ENCODE data around the gene CISTR. TPM values are rescaled to one million over a fixed set of nuclear protein-coding genes. Genes with fewer than 3 reads are reported as not detected.
"Not testable (repeated sequence)": the region's sequence is repeated elsewhere in the genome, so short reads cannot be mapped to it uniquely, and the experiment has no call there.

The CISTR gene
- polyA plus RNA-seq, 5 donors = not detected

GRCh38 chr12:53764615-53765014, 12.8 kb upstream of the CISTR start:
- DNase-seq = no peak

GRCh38 chr12:53762793-53763192, 11.0 kb upstream of the CISTR start:
- DNase-seq = not testable (repeated sequence)

GRCh38 chr12:53761306-53761705, 9.5 kb upstream of the CISTR start:
- no peak for DNase-seq

DNA sequence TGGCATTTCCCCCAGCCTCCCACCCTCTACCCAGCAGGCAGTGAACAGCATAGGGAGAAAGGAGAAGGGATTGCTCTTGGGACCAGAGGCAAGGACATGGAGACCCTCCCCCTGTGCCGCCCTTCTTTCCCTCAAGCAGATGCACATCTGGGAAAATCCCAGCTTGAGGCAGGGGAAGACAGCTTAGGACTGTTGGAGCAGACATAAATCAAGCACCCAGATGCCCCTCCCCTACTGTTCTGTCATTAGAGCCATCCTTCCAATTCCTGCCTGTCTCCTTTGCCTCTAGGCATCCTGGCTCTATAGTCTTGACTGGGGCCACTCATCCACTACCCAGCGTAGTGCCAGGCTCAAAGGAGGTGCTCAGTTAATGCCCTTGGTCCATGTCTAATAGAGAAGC, 7.5 kb upstream of the CISTR start:
- no peak for DNase-seq

DNA sequence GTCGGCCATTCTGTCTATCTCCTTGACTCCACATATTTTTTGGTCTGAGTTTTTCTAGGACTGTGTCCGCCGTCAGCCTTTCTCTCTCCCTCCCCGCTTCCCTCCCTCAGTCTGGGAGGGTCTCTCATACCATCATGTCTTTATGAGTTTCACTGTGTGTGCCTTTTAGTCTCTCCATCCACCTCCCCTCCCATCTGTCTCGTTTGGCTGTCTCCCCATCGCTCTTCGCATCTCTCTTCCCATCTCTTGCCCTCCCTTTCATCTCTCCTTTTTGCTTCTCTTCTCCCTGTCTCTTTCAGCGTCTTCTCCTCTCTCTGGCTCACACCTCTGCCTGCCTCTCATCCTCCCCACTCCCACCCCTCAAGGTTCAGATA, 6.9 kb upstream of the CISTR start:
- no peak for DNase-seq

DNA sequence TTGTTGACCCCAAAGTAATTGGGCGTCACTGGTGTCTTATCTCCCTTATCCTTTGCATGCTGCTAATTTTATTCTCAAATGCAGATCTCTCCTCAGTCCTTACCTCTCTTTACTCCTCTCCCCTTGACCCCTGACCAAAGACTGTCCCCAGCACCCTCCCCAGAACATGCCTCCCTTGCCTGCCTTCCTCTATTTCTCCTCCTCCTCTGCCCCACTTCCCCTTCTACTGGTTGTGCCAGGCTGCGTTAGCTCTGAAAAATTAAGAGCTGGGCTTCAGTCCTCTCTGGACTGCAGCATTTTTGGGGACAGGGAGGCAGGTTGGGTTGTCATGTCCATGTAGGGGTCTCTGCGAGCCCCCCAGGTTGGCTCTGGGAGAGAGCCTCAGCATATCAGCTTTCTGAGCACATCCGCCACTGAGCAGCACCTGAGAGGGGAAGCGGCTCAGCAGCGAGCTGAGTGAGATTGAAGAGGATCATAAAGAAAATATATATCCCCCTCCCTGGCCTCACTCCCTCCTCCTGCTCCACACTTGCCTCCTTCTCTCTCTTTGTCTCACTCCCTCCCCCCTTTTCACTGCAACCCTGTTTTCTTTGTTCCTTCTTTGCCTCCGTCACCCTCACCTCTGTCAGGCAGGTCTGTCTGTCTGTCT, 6.4 kb upstream of the CISTR start:
- no peak for DNase-seq

GRCh38 chr12:53757101-53757770, 5.5 kb upstream of the CISTR start:
- peak in 1 of 2 donors; percentile 65 for DNase-seq

GRCh38 chr12:53756300-53757100, 4.7 kb upstream of the CISTR start:
- no peak for DNase-seq

- no peak for DNase-seq
These were observed 4.1 kb upstream of the CISTR start for GRCh38 chr12:53755893-53756292.

GRCh38 chr12:53755451-53755891, 3.7 kb upstream of the CISTR start:
- no peak for DNase-seq

DNA sequence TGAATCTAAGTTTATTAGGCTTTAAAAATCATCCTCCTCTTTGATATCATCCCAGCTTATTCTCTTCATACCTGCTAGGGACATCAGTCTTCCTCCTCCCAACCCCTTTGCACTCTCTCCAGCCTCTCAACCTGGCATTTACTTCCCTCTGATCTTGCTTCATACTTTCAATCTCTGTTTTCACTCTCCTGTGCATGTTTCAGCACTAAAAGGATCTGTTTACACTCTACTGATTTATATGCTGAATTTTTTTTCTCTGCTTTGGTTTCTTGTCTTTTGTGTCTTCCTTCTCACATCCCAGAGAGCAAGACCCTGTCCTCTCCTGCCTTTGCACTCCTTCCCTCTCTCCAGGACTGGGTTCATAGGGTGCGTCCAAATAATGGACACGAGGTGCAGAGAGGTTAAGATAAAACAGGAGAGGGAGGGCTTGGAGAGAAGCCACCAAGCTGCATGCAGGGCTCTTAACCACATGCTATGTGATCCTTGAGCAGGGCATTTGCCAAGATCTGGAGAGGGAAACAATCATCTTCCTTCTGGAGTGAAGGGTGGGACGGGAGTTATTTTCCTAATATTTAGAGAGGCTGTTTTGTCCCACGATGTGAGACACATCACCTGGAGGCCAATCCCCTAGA, 3.0 kb upstream of the CISTR start:
- peak in 1 of 2 donors; percentile 32 for DNase-seq

DNA sequence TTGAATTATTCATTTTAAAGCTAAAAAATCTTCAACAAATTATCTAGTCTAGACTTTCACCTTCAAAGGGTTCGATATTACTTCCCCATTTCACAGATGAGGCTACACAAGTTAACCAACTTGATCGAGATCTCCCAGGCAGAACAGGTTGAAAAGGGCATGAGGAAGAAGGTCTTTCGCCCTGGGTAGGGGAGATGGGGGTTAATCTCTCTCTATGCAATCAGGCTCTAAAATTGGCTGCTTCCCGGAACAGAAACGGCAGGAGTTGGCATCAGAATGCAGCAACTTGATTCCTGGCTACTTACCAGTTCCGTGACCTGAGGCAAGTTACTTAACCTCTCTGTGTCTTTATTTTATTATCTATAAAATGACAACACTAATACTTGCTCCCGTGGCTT, 2.4 kb upstream of the CISTR start:
- no peak for DNase-seq

DNA sequence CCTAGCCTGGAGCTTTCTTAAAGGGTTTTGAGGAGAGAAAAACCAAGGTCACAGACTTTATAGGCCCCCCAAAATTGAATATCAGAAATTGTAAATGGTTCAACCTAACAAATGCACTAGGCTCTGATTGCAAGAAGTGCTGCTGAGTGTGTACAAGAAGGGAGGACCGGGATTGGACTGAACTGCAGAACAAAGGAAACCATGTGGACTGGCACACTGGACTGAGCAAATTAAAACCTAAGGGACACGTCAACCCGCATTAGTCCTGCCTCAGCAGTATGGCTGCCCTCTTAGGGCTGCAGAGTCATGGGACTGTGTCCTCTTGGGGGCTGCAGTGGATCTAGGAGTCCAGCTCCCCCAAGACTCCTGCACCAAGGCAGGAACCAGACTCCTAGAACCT, 842 bp upstream of the CISTR start:
- DNase-seq = no peak

DNA sequence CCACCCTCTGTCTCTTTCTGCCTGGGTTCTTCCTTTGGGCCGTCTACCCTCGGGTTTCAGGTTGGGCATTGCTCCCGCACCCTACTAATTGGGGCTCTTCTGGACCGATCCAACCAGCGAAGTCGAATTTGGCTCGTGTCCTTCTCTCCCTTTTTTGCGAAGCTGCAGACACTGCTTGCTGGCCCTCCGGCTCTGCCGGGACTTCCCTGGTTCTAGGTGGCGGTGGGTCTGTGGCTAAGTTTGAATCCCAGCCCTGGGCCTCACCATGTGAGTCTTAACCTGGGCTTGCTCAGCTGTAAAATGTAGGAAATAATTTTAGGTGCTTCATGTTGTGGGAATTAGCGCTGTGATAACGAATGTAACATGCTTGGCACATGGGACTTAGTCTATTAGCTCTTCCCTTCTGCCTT, 418 bp upstream of the CISTR start:
- DNase-seq = no peak

DNA sequence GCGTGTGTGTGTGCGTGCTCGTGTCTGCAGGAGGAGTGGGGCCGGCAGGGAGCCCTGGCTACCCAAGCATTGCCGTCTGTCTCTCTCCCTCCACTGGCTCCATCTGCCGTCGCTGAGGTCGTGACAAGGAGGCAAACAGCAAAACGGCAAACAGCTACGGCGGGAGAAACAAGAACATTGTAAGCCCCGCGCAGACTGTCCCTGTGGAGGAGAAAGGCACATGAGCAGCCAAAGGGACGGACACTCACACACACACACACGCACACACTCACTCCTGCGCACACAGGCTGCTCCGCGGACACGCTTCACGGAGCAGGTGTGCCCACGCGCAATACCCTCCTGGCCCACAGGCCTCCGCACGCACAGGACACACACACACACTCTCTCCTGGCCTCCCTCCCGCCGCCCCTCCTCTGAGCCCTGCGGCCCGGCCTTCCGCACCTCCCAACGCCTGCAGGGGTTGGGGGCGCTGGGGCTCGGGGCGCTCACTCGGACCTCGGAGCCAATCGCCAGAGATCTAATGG, 905 bp downstream of the CISTR start:
- DNase-seq = peak in 1 of 2 donors; percentile 18

GRCh38 chr12:53749986-53750811, 1.6 kb downstream of the CISTR start:
- no peak for DNase-seq

- no peak for DNase-seq
These were observed 3.5 kb downstream of the CISTR start for GRCh38 chr12:53748072-53748840.

DNA sequence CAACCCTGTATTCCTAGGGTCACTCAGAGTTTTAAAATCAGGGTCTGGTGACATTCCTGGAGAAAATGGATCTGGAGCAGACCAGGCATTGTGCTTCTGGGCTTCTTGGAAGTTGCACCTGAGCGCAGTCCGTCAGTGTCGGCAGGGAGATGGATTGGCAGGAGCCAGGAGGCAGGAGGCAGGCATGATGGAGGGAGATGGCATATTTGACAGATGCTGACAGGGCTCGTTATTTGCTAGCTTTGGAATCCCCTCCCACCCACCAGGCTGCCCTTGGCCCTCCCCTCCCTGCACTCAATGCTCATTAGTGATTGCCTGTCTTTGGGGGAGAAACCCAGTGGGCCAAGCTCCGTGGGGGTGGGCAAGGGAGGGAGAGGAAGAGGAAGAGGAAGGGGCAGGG, 4.7 kb downstream of the CISTR start:
- DNase-seq = no peak

DNA sequence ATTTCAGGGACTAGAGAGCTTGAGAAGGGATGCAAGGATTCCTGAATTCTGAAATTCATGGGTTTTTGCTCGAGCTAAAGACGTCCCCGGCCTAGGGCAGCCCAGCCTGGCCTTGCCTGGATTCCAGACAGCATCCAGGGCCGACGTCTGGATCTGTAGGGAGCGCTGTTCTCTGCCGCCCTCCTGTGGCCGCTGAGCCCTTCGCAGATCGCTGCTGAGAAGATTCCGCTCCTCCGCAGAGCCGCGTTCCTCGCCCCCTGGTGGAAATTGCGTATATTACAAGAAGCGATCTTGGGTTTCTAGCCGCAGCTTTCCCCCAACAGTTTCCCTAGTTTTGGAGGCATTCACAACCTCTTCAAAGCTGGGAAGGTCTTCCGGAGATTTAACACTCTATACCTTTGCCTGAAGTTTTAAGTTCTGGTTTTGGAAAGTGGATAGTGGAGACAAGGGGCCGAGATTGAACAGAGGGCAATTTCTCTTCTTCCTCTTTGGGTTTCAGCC, 5.1 kb downstream of the CISTR start:
- peak; percentile 86 to 91 for DNase-seq

GRCh38 chr12:53744751-53745150, 7.0 kb downstream of the CISTR start:
- no peak for DNase-seq
